ENCODE data around the gene POU2AF1. TPM values are rescaled to one million over a fixed set of nuclear protein-coding genes. Genes with fewer than 3 reads are reported as not detected.

The POU2AF1 gene
- total RNA-seq, 1 donor from 2014 or later, result not detected

DNA sequence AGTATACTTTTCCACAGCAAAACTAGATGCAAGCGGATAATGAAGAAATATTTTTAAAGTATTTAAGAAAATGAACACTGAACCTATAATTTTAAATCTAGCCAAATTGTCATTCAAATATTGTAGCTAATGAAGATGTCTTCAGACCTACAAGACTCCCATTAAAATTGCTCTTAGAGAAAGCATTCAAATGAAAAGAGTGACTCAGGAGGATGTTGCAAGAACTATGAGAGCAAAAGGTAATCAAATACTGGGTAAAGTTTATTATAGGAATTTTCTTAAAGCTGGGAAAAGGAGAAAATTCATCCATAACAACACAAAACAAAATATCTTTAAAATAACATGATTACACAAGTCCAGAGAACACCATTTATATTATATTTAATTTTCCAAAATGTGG is 5.4 kb upstream of the POU2AF1 start:
- TF ChIP-seq, protein P1, sequence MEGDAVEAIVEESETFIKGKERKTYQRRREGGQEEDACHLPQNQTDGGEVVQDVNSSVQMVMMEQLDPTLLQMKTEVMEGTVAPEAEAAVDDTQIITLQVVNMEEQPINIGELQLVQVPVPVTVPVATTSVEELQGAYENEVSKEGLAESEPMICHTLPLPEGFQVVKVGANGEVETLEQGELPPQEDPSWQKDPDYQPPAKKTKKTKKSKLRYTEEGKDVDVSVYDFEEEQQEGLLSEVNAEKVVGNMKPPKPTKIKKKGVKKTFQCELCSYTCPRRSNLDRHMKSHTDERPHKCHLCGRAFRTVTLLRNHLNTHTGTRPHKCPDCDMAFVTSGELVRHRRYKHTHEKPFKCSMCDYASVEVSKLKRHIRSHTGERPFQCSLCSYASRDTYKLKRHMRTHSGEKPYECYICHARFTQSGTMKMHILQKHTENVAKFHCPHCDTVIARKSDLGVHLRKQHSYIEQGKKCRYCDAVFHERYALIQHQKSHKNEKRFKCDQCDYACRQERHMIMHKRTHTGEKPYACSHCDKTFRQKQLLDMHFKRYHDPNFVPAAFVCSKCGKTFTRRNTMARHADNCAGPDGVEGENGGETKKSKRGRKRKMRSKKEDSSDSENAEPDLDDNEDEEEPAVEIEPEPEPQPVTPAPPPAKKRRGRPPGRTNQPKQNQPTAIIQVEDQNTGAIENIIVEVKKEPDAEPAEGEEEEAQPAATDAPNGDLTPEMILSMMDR (conservative IDR thresholded peaks at IDR 0.05), result no peak
- Mint-ChIP-seq H3K36me3 (ENCODE audit: low read depth) (no peaks in the 10 kb centered on the region), H3K4me3 (no peak overlapping the region), H3K9me3 (peaks cover 6% of the 10 kb centered on the region), H3K27me3 (ENCODE audit: low read depth) (no peaks in the 10 kb centered on the region), H3K27ac (ENCODE audit: unreplicated experiment) (no peak overlapping the region), H3K4me1 (peaks cover 4% of the 10 kb centered on the region)
- no peak for DNase-seq (ENCODE audit: low read depth, low spot score)

DNA sequence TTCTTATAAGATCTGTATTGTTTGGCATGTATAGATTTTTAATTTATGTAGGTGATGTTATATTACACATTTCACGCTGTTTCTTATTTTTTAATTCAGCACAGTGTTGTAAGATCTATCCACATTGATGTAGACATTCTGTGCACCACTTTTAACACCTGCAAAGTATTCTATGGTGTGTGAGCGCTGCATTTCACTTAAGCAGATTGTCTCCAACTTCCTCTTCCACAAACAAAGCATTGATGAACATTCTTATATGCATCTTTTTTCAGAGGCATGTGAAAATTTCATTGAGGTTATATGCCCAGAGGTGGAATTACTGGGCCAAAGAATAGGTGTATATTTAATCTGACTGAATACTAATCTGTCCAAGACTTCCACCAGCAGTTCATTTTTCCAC is 3.4 kb upstream of the POU2AF1 start:
- Mint-ChIP-seq H3K4me3 (no peak overlapping the region), H3K36me3 (ENCODE audit: low read depth) (no peaks in the 10 kb centered on the region), H3K27me3 (ENCODE audit: low read depth) (no peaks in the 10 kb centered on the region), H3K27ac (ENCODE audit: unreplicated experiment) (no peak overlapping the region), H3K9me3 (peaks cover 3% of the 10 kb centered on the region), H3K4me1 (peaks cover 4% of the 10 kb centered on the region)
- TF ChIP-seq, protein P1 (conservative IDR thresholded peaks at IDR 0.05), result no peak
- DNase-seq (ENCODE audit: low read depth, low spot score), result no peak

DNA sequence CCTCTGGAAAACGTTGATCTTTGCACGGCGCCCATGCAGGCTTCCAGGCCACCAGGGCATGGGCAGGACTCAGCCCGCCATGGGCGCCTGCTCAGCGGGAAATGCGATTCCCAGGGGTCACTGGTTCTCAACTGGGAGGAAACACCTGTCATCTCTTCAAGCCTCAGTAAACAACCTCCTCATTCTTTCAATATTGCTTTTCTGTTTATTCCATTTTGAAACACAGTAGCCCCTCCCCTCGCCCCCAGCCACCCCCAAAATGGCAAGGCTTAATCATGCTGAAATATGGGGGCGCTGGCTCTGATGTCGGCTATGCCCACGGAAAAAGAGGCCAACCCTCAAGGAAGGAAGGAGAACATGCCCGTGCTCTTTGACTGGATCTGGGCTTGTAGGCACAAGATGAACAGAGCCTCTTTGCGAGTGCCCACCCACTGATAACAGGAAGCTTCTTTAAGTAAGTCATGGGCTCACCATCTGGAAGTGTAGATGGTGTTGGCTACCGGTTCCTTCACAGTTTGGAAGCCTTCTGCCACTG is 594 bp upstream of the POU2AF1 start:
- no peak overlapping the region for H3K4me3 Mint-ChIP-seq
- no peak for DNase-seq (ENCODE audit: low read depth, low spot score)
- H3K4me1 Mint-ChIP-seq, result peaks cover 9% of the 10 kb centered on the region
- H3K27me3 Mint-ChIP-seq (ENCODE audit: low read depth), result no peaks in the 10 kb centered on the region
- H3K27ac Mint-ChIP-seq (ENCODE audit: unreplicated experiment), result no peak overlapping the region
- H3K9me3 Mint-ChIP-seq, result peaks cover 3% of the 10 kb centered on the region
- TF ChIP-seq, protein P1 (conservative IDR thresholded peaks at IDR 0.05), result no peak
- no peaks in the 10 kb centered on the region for H3K36me3 Mint-ChIP-seq (ENCODE audit: low read depth)

DNA sequence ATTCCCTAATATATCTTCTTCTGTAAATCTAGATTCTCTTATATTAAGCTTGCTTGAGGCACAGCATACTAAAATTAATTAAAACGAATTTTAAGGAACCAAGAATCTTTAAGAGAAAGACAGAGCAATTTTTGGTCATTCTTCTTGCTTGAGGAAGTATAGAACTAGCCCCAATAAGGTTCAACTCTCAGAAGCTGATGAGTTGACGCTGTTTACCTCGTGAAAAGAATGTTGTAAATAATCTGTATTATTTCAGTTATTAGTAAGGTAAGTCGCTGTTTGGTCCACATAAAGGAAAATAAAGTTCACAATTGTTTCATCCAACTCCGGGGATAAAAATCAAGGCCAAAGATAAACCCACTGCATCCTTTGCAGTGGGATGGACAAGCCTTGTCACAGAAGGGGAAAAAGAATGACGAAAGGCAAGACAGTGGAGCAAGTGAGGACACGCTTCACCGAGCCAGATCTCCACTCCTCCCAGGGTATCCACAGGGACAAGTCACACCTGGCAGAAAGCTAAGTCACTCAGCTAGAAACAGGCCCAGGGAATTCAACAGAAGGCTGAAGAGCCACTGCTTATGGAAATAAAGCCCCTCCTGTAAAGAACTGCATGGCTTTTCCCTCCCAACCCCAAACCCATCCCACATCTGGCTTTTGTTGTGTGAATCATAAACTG is 752 bp downstream of the POU2AF1 start:
- Mint-ChIP-seq H3K4me3 (no peak overlapping the region), H3K27ac (ENCODE audit: unreplicated experiment) (no peak overlapping the region), H3K27me3 (ENCODE audit: low read depth) (peaks cover 6% of the 10 kb centered on the region), H3K9me3 (peaks cover 3% of the 10 kb centered on the region), H3K4me1 (peaks cover 9% of the 10 kb centered on the region), H3K36me3 (ENCODE audit: low read depth) (no peaks in the 10 kb centered on the region)
- no peak for DNase-seq (ENCODE audit: low read depth, low spot score)
- TF ChIP-seq, protein P1 (conservative IDR thresholded peaks at IDR 0.05), result no peak

DNA sequence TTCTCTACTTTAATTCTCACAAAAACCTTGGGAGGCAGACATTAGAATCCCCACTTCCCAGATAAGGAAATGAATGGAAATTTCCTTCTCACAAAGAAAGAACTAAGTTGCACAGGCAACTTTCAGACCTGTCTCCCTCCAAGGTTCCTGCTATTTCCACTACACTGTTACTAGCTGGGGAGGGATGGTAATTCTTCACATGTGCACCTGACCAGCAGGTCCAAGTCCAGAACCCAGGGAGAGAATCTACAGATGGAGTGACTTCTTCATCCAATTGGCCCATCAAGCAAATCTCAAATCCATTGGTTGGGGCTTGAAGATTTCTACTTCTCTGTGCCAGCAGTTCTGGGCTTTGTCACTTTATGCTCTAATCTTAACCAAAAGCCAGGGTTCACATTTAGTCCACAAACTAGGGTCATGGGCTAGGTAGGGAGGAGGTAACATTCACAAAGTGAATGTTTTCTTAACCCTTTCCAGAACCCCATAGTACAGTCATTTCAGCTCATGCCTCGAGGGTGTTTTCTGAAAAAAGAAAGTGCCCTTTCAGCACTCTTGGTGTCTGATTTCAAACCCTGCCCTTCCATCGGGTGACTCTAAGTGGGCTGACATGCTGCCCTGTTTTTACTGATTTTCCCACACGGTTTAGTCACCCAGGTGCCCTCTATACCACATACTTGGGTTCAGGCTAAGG is 2.7 kb downstream of the POU2AF1 start:
- H3K27me3 Mint-ChIP-seq (ENCODE audit: low read depth), result peaks cover 18% of the 10 kb centered on the region
- no peak overlapping the region for H3K4me3 Mint-ChIP-seq
- peaks cover 3% of the 10 kb centered on the region for H3K9me3 Mint-ChIP-seq
- TF ChIP-seq, protein P1 (conservative IDR thresholded peaks at IDR 0.05), result no peak
- no peak for DNase-seq (ENCODE audit: low read depth, low spot score)
- no peaks in the 10 kb centered on the region for H3K36me3 Mint-ChIP-seq (ENCODE audit: low read depth)
- no peak overlapping the region for H3K27ac Mint-ChIP-seq (ENCODE audit: unreplicated experiment)
- peaks cover 9% of the 10 kb centered on the region for H3K4me1 Mint-ChIP-seq
